ENCODE results near the gene SARS2.

DNA sequence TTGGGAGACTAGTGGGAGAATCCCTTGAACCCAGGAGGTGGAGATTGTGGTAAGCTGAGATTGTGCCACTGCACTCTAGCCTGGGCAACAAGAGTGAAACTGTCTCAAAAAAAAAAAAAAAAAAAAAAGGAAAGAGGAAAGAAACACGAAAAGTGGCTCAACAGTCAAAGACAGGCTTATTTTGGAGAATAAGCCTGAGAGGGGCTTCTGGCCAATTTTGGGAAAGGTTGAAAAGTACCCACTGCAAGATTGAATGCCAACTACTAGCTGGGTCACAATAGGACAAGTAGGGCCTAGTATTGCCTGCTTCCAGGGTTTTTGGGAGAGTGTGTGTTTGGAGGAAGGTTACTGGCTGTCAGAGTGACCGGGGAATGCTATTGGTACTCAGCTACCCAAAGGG is 27.7 kb upstream of the SARS2 start:
- no peak for TF ChIP-seq POLR2A (IDR thresholded peaks at IDR 0.05)
- TF ChIP-seq, protein P1, sequence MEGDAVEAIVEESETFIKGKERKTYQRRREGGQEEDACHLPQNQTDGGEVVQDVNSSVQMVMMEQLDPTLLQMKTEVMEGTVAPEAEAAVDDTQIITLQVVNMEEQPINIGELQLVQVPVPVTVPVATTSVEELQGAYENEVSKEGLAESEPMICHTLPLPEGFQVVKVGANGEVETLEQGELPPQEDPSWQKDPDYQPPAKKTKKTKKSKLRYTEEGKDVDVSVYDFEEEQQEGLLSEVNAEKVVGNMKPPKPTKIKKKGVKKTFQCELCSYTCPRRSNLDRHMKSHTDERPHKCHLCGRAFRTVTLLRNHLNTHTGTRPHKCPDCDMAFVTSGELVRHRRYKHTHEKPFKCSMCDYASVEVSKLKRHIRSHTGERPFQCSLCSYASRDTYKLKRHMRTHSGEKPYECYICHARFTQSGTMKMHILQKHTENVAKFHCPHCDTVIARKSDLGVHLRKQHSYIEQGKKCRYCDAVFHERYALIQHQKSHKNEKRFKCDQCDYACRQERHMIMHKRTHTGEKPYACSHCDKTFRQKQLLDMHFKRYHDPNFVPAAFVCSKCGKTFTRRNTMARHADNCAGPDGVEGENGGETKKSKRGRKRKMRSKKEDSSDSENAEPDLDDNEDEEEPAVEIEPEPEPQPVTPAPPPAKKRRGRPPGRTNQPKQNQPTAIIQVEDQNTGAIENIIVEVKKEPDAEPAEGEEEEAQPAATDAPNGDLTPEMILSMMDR (IDR thresholded peaks at IDR 0.05): no peak
